ENCODE results near the gene LDLRAD4.
A peak's percentile ranks its signal among the peaks of the same experiment; 100 is the strongest.

LDLRAD4 gene

GRCh38 chr18:13448335-13448795, 229.8 kb downstream of the LDLRAD4 start:
- Histone ChIP-seq H3K9ac (ENCODE audit: low read depth, low read length) (0 out of 2 replicates have a peak overlapping the region, but pooled peaks have one; percentile 1), H3K4me1 (ENCODE audit: insufficient read depth, low read length) (peaks cover 99% of the 10 kb centered on the region), H3K4me2 (ENCODE audit: insufficient read depth, low read length) (peak overlapping the region; percentile 88), H2AFZ (ENCODE audit: low read depth, low read length) (no peak overlapping the region), H3K79me2 (ENCODE audit: insufficient read depth, low read length) (peaks cover 100% of the 10 kb centered on the region), H3K9me3 (ENCODE audit: insufficient read depth, low read length, severe bottlenecking) (no peaks in the 10 kb centered on the region), H3K36me3 (ENCODE audit: insufficient read depth, low read length) (peaks cover 70% of the 10 kb centered on the region), H4K20me1 (ENCODE audit: insufficient read depth, low read length) (peaks cover 56% of the 10 kb centered on the region), H3K4me3 (ENCODE audit: low read depth in 1 of 2, low read length in 2 of 2) (no peak overlapping the region), H3K27ac (ENCODE audit: low read length) (peak overlapping the region; percentile 63), H3K27me3 (ENCODE audit: insufficient read depth, low read length, poor library complexity) (no peaks in the 10 kb centered on the region)
- DNase-seq: peak; percentile 12
- TF ChIP-seq EZH2 (IDR thresholded peaks at IDR 0.05; ENCODE audit: borderline replicate concordance, low read depth, low read length, severe bottlenecking): no peak
- no peak for TF ChIP-seq CTCF (IDR thresholded peaks at IDR 0.05; ENCODE audit: borderline replicate concordance, extremely low read depth, low read length, poor library complexity, severe bottlenecking)
- no peak for ATAC-seq (ENCODE audit: insufficient read depth, low read depth)

GRCh38 chr18:13449651-13450050, 231.1 kb downstream of the LDLRAD4 start:
- no peak overlapping the region for H2AFZ ChIP-seq (ENCODE audit: low read depth, low read length)
- H3K27ac ChIP-seq (ENCODE audit: low read length): peak overlapping the region; percentile 63
- no peak overlapping the region for H3K9ac ChIP-seq (ENCODE audit: low read depth, low read length)
- peaks cover 99% of the 10 kb centered on the region for H3K4me1 ChIP-seq (ENCODE audit: insufficient read depth, low read length)
- H3K4me3 ChIP-seq (ENCODE audit: low read depth in 1 of 2, low read length in 2 of 2): no peak overlapping the region
- no peaks in the 10 kb centered on the region for H3K27me3 ChIP-seq (ENCODE audit: insufficient read depth, low read length, poor library complexity)
- TF ChIP-seq CTCF (IDR thresholded peaks at IDR 0.05; ENCODE audit: borderline replicate concordance, extremely low read depth, low read length, poor library complexity, severe bottlenecking) (no peak), EZH2 (IDR thresholded peaks at IDR 0.05; ENCODE audit: borderline replicate concordance, low read depth, low read length, severe bottlenecking) (no peak)
- ATAC-seq (ENCODE audit: insufficient read depth, low read depth): no peak
- H3K36me3 ChIP-seq (ENCODE audit: insufficient read depth, low read length): peaks cover 79% of the 10 kb centered on the region
- peak overlapping the region; percentile 88; the same call in 1 of the 2 replicates for H3K4me2 ChIP-seq (ENCODE audit: insufficient read depth, low read length)
- peaks cover 66% of the 10 kb centered on the region for H4K20me1 ChIP-seq (ENCODE audit: insufficient read depth, low read length)
- H3K79me2 ChIP-seq (ENCODE audit: insufficient read depth, low read length): peaks cover 100% of the 10 kb centered on the region
- no peaks in the 10 kb centered on the region for H3K9me3 ChIP-seq (ENCODE audit: insufficient read depth, low read length, severe bottlenecking)
- DNase-seq: peak; percentile 4

- Histone ChIP-seq H3K27ac (ENCODE audit: low read length) (peak overlapping the region; percentile 63), H4K20me1 (ENCODE audit: insufficient read depth, low read length) (peaks cover 72% of the 10 kb centered on the region), H2AFZ (ENCODE audit: low read depth, low read length) (no peak overlapping the region), H3K9me3 (ENCODE audit: insufficient read depth, low read length, severe bottlenecking) (no peaks in the 10 kb centered on the region), H3K79me2 (ENCODE audit: insufficient read depth, low read length) (peaks cover 100% of the 10 kb centered on the region), H3K4me1 (ENCODE audit: insufficient read depth, low read length) (peaks cover 99% of the 10 kb centered on the region), H3K27me3 (ENCODE audit: insufficient read depth, low read length, poor library complexity) (no peaks in the 10 kb centered on the region), H3K9ac (ENCODE audit: low read depth, low read length) (no peak overlapping the region), H3K4me2 (ENCODE audit: insufficient read depth, low read length) (peak overlapping the region; percentile 88; the same call in 1 of the 2 replicates), H3K36me3 (ENCODE audit: insufficient read depth, low read length) (peaks cover 73% of the 10 kb centered on the region), H3K4me3 (ENCODE audit: low read depth in 1 of 2, low read length in 2 of 2) (no peak overlapping the region)
- no peak for ATAC-seq (ENCODE audit: insufficient read depth, low read depth)
- DNase-seq: peak; percentile 5
- TF ChIP-seq EZH2 (IDR thresholded peaks at IDR 0.05; ENCODE audit: borderline replicate concordance, low read depth, low read length, severe bottlenecking) (no peak), CTCF (IDR thresholded peaks at IDR 0.05; ENCODE audit: borderline replicate concordance, extremely low read depth, low read length, poor library complexity, severe bottlenecking) (no peak)
Observed at GRCh38 chr18:13450289-13451212, 232.0 kb downstream of the LDLRAD4 start.

Measured in DND-41 (cell line).